Measurements from ENCODE around the gene ZFR. TPM values are rescaled to one million over a fixed set of nuclear protein-coding genes. Genes with fewer than 3 reads are reported as not detected.
"Not testable (repeated sequence)": the region's sequence is repeated elsewhere in the genome, so short reads cannot be mapped to it uniquely, and the experiment has no call there.

The ZFR gene
- total and polyA plus RNA-seq, 4 donors = 17.5 to 44.5 (median 30.8) TPM

DNA sequence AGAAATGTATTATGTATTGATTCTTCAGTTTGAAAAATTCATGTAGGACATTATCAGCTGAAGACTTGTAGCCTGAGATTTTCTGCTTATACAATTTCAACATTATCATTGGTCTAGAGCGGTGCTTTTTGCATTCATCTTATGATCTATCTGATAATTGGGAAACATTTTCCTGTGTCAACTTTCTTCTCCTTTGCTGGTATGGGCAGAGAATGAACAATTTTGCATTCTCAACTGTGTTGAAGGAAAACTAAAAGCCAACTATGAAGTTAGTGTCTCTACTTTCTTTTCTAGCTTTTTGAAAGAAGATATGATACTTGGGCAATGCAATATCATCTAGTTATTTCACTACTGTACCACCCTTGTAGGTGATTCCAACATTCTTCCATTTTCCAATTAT is 10.3 kb downstream of the ZFR start:
- peaks cover 0 to 9% (median 2%) of the 10 kb centered on the region in 4 donors for H3K4me1 ChIP-seq (ENCODE audit: control insufficient read depth in 4 of 4, insufficient read depth in 4 of 4, low read length in 3 of 4)
- no peak for TF ChIP-seq FOXA2 (IDR thresholded peaks at IDR 0.05)
- TF ChIP-seq, protein P1, sequence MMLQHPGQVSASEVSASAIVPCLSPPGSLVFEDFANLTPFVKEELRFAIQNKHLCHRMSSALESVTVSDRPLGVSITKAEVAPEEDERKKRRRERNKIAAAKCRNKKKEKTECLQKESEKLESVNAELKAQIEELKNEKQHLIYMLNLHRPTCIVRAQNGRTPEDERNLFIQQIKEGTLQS (IDR thresholded peaks at IDR 0.05) = no peak
- no peak for TF ChIP-seq FOXA1 (IDR thresholded peaks at IDR 0.05)
- TF ChIP-seq, protein P2, sequence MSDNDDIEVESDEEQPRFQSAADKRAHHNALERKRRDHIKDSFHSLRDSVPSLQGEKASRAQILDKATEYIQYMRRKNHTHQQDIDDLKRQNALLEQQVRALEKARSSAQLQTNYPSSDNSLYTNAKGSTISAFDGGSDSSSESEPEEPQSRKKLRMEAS (IDR thresholded peaks at IDR 0.05) = no peak
- no peak for TF ChIP-seq HNF4G (IDR thresholded peaks at IDR 0.05)
- WGBS = 45% methylated on average over 1 of the region's 1 CpG

DNA sequence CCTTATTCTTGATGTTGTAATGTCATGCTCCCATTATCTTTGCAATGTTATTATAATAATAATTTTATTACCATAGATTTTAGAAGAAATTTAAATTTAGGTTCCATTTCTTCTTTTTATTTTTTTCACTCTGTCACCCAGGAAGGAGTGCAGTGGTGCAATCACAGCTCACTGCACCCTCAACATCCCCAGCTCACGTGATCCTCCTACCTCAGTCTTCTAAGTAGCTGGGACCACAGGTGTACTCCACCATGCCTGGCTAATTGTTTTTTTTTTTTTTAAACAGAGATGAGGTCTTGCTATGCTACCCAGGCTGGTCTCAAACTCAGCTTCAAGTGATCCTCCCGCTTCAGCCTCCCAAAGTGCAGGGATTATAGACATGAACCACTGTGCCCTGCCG is 11.9 kb downstream of the ZFR start:
- 97% methylated on average over 3 of the region's 3 CpGs for WGBS
- Histone ChIP-seq H3K9ac (ENCODE audit: low read depth in 1 of 2, low read length in 2 of 2) (no peak overlapping the region), H3K4me1 (ENCODE audit: control insufficient read depth in 4 of 4, insufficient read depth in 4 of 4, low read length in 3 of 4) (peaks cover 0 to 9% (median 2%) of the 10 kb centered on the region in 4 donors), H3K27me3 (ENCODE audit: control insufficient read depth in 4 of 4, insufficient read depth in 4 of 4, low read length in 3 of 4) (no peaks in the 10 kb centered on the region), H3K36me3 (ENCODE audit: control insufficient read depth in 4 of 4, insufficient read depth in 3 of 4, low read depth in 1 of 4, low read length in 3 of 4) (peaks cover 2 to 5% (median 4%) of the 10 kb centered on the region in 4 donors), H3K4me3 (ENCODE audit: low read depth in 1 of 3, low read length in 3 of 3) (no peak overlapping the region), H3K27ac (ENCODE audit: low read depth in 1 of 2, low read length in 2 of 2) (no peak overlapping the region), H3K9me3 (ENCODE audit: control insufficient read depth in 4 of 4, low read length in 3 of 4) (no peaks in the 10 kb centered on the region)
- TF ChIP-seq, protein P3, sequence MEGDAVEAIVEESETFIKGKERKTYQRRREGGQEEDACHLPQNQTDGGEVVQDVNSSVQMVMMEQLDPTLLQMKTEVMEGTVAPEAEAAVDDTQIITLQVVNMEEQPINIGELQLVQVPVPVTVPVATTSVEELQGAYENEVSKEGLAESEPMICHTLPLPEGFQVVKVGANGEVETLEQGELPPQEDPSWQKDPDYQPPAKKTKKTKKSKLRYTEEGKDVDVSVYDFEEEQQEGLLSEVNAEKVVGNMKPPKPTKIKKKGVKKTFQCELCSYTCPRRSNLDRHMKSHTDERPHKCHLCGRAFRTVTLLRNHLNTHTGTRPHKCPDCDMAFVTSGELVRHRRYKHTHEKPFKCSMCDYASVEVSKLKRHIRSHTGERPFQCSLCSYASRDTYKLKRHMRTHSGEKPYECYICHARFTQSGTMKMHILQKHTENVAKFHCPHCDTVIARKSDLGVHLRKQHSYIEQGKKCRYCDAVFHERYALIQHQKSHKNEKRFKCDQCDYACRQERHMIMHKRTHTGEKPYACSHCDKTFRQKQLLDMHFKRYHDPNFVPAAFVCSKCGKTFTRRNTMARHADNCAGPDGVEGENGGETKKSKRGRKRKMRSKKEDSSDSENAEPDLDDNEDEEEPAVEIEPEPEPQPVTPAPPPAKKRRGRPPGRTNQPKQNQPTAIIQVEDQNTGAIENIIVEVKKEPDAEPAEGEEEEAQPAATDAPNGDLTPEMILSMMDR (IDR thresholded peaks at IDR 0.05; ENCODE audit: low read depth, low read length, missing input control) = no peak
- TF ChIP-seq, protein P2 (IDR thresholded peaks at IDR 0.05) = no peak
- TF ChIP-seq GABPA (IDR thresholded peaks at IDR 0.05 in 1 of 2, conservative IDR thresholded peaks at IDR 0.05 in 1 of 2) = no peak
- TF ChIP-seq, protein P1 (IDR thresholded peaks at IDR 0.05) = no peak
- TF ChIP-seq, protein P4, sequence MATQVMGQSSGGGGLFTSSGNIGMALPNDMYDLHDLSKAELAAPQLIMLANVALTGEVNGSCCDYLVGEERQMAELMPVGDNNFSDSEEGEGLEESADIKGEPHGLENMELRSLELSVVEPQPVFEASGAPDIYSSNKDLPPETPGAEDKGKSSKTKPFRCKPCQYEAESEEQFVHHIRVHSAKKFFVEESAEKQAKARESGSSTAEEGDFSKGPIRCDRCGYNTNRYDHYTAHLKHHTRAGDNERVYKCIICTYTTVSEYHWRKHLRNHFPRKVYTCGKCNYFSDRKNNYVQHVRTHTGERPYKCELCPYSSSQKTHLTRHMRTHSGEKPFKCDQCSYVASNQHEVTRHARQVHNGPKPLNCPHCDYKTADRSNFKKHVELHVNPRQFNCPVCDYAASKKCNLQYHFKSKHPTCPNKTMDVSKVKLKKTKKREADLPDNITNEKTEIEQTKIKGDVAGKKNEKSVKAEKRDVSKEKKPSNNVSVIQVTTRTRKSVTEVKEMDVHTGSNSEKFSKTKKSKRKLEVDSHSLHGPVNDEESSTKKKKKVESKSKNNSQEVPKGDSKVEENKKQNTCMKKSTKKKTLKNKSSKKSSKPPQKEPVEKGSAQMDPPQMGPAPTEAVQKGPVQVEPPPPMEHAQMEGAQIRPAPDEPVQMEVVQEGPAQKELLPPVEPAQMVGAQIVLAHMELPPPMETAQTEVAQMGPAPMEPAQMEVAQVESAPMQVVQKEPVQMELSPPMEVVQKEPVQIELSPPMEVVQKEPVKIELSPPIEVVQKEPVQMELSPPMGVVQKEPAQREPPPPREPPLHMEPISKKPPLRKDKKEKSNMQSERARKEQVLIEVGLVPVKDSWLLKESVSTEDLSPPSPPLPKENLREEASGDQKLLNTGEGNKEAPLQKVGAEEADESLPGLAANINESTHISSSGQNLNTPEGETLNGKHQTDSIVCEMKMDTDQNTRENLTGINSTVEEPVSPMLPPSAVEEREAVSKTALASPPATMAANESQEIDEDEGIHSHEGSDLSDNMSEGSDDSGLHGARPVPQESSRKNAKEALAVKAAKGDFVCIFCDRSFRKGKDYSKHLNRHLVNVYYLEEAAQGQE (IDR thresholded peaks at IDR 0.05) = no peak
- no peak for TF ChIP-seq JUND (IDR thresholded peaks at IDR 0.05)
- TF ChIP-seq RXRA (IDR thresholded peaks at IDR 0.05) = no peak
- TF ChIP-seq NR2F2 (IDR thresholded peaks at IDR 0.05) = no peak
- TF ChIP-seq SP1 (IDR thresholded peaks at IDR 0.05) = no peak
- TF ChIP-seq TAF1 (conservative IDR thresholded peaks at IDR 0.05) = no peak
- TF ChIP-seq YY1 (IDR thresholded peaks at IDR 0.05) = no peak
- TF ChIP-seq RAD21 (IDR thresholded peaks at IDR 0.05) = no peak
- no peak for TF ChIP-seq HNF4A (conservative IDR thresholded peaks at IDR 0.05)
- TF ChIP-seq EGR1 (IDR thresholded peaks at IDR 0.05; ENCODE audit: low read depth in 2 of 2) = no peak
- DNase-seq (ENCODE audit: low spot score) = no peak

More for the DNA sequence above, 10.3 kb downstream of the ZFR start:
- Histone ChIP-seq H3K27ac (ENCODE audit: low read depth in 1 of 2, low read length in 2 of 2) (no peak overlapping the region), H3K9me3 (ENCODE audit: control insufficient read depth in 4 of 4, low read length in 3 of 4) (no peaks in the 10 kb centered on the region), H3K4me3 (ENCODE audit: low read depth in 1 of 3, low read length in 3 of 3) (no peak overlapping the region), H3K36me3 (ENCODE audit: control insufficient read depth in 4 of 4, insufficient read depth in 3 of 4, low read depth in 1 of 4, low read length in 3 of 4) (no peaks in the 10 kb centered on the region), H3K9ac (ENCODE audit: low read depth in 1 of 2, low read length in 2 of 2) (no peak overlapping the region), H3K27me3 (ENCODE audit: control insufficient read depth in 4 of 4, insufficient read depth in 4 of 4, low read length in 3 of 4) (no peaks in the 10 kb centered on the region)
- DNase-seq (ENCODE audit: low spot score) = no peak

DNA sequence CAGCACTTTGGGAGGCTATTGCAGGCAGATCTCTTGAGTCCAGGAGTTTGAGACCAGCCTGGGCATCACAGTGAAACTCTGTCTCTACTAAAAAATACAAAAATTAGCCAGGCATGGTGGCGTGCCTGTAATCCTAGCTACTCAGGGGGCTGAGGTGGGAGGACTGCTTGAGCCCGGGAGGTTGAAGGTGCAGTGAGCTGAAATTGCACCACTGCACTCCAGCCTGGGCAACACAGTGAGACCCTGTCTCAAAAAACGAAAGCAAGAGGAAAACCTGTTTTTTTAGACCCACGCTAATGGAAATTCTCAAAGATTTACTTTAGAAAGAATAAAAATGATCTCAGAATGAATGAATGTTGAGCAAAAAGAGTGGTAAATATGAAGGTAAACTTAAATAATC is 13.7 kb downstream of the ZFR start:
- WGBS = 94% methylated on average over 4 of the region's 4 CpGs
- not testable (repeated sequence) for H3K4me1 ChIP-seq (ENCODE audit: control insufficient read depth in 4 of 4, insufficient read depth in 4 of 4, low read length in 3 of 4); H3K27ac ChIP-seq (ENCODE audit: low read depth in 1 of 2, low read length in 2 of 2); DNase-seq (ENCODE audit: low spot score); H3K4me3 ChIP-seq (ENCODE audit: low read depth in 1 of 3, low read length in 3 of 3); H3K9me3 ChIP-seq (ENCODE audit: control insufficient read depth in 4 of 4, low read length in 3 of 4); H3K27me3 ChIP-seq (ENCODE audit: control insufficient read depth in 4 of 4, insufficient read depth in 4 of 4, low read length in 3 of 4); H3K9ac ChIP-seq (ENCODE audit: low read depth in 1 of 2, low read length in 2 of 2)
- peaks cover 5 to 13% (median 9%) of the 10 kb centered on the region in 4 donors for H3K36me3 ChIP-seq (ENCODE audit: control insufficient read depth in 4 of 4, insufficient read depth in 3 of 4, low read depth in 1 of 4, low read length in 3 of 4)
